Type B pancreatic cell (in vitro differentiated cells): Measurements from ENCODE around the gene HTR1E. TPM values are rescaled to one million over a fixed set of nuclear protein-coding genes. Genes with fewer than 3 reads are reported as not detected.

Experiments used
- DNase-seq: peaks from one replicate; pipeline ENCODE4 v3.0.0; 2021; ENCODE audit warnings: mixed read lengths; ENCODE audit not compliant: unreplicated experiment; ENCODE audit errors: extremely low spot score
- H3K27ac Mint-ChIP-seq: 2 replicates; pipeline ENCODE4 v1.8.0; 2021; ENCODE audit warnings: mild to moderate bottlenecking, mixed read lengths
- H3K27me3 Mint-ChIP-seq: 2 replicates; pipeline ENCODE4 v1.8.0; 2021; ENCODE audit warnings: mixed read lengths
- H3K36me3 Mint-ChIP-seq: 2 replicates; pipeline ENCODE4 v1.8.0; 2021; ENCODE audit warnings: mixed read lengths
- H3K4me1 Mint-ChIP-seq: one replicate; pipeline ENCODE4 v1.8.0; 2021; ENCODE audit warnings: mixed read lengths; ENCODE audit not compliant: unreplicated experiment
- H3K4me3 Mint-ChIP-seq: 2 replicates; pipeline ENCODE4 v1.8.0; 2021; ENCODE audit warnings: mild to moderate bottlenecking, mixed read lengths
- H3K9me3 Mint-ChIP-seq: 2 replicates; pipeline ENCODE4 v1.8.0; 2021; ENCODE audit warnings: mixed read lengths
- CTCF ChIP-seq: fragments of 200-600 bp; sonication (generic); conservative IDR thresholded peaks from 2 replicates; pipeline ENCODE4 v1.5.0; 2021; ENCODE audit warnings: antibody characterized with exemption, mild to moderate bottlenecking
- total RNA-seq: library from RNA; stranded (reverse); gene quantifications from 2 replicates; pipeline ENCODE4 v1.2.1, GENCODE V29; 2021; ENCODE audit warnings: low replicate concordance

Gene HTR1E
- total RNA-seq, 1 donor from 2014 or later, result 0.39 TPM

- Mint-ChIP-seq H3K9me3 (no peaks in the 10 kb centered on the region), H3K36me3 (no peaks in the 10 kb centered on the region), H3K27me3 (no peaks in the 10 kb centered on the region), H3K27ac (no peak overlapping the region), H3K4me1 (no peaks in the 10 kb centered on the region), H3K4me3 (no peak overlapping the region)
- no peak for TF ChIP-seq CTCF
- no peak for DNase-seq
Observed at GRCh38 chr6:87027021-87027420, 89.7 kb downstream of the HTR1E start.

GRCh38 chr6:87029711-87030314 lies 92.5 kb downstream of the HTR1E start:
- peak; percentile 82 for TF ChIP-seq CTCF
- Mint-ChIP-seq H3K27ac (no peak overlapping the region), H3K36me3 (no peaks in the 10 kb centered on the region), H3K27me3 (no peaks in the 10 kb centered on the region), H3K4me1 (no peaks in the 10 kb centered on the region), H3K9me3 (no peaks in the 10 kb centered on the region), H3K4me3 (no peak overlapping the region)
- DNase-seq, result no peak

GRCh38 chr6:87040729-87041128 lies 103.4 kb downstream of the HTR1E start:
- Mint-ChIP-seq H3K36me3 (no peaks in the 10 kb centered on the region), H3K4me3 (no peak overlapping the region)

GRCh38 chr6:87045521-87046075 lies 108.3 kb downstream of the HTR1E start:
- no peaks in the 10 kb centered on the region for H3K36me3 Mint-ChIP-seq
- peaks cover 8% of the 10 kb centered on the region for H3K27me3 Mint-ChIP-seq
- no peaks in the 10 kb centered on the region for H3K9me3 Mint-ChIP-seq
- no peaks in the 10 kb centered on the region for H3K4me1 Mint-ChIP-seq
- no peak overlapping the region for H3K27ac Mint-ChIP-seq
- no peak for DNase-seq
- no peak for TF ChIP-seq CTCF
- no peak overlapping the region for H3K4me3 Mint-ChIP-seq

More at GRCh38 chr6:87040729-87041128, 103.4 kb downstream of the HTR1E start:
- H3K27me3 Mint-ChIP-seq, result no peaks in the 10 kb centered on the region
- no peaks in the 10 kb centered on the region for H3K9me3 Mint-ChIP-seq
- DNase-seq, result no peak
- H3K27ac Mint-ChIP-seq, result no peak overlapping the region
- no peak for TF ChIP-seq CTCF
- no peaks in the 10 kb centered on the region for H3K4me1 Mint-ChIP-seq

GRCh38 chr6:87049779-87050178 lies 112.5 kb downstream of the HTR1E start:
- no peak overlapping the region for H3K4me3 Mint-ChIP-seq
- no peak for DNase-seq
- no peaks in the 10 kb centered on the region for H3K4me1 Mint-ChIP-seq
- no peaks in the 10 kb centered on the region for H3K9me3 Mint-ChIP-seq
- TF ChIP-seq CTCF, result no peak
- peaks cover 9% of the 10 kb centered on the region for H3K27me3 Mint-ChIP-seq
- no peak overlapping the region for H3K27ac Mint-ChIP-seq
- H3K36me3 Mint-ChIP-seq, result no peaks in the 10 kb centered on the region
